ENCODE measurements around the gene FBXL16. TPM values are rescaled to one million over a fixed set of nuclear protein-coding genes. Genes with fewer than 3 reads are reported as not detected.
A peak's percentile ranks its signal among the peaks of the same experiment; 100 is the strongest.

The FBXL16 gene
- polyA plus RNA-seq, 1 donor (not counting 4 experiments of a cell fraction or from before 2014, with no cell fraction given), result 0.81 TPM

DNA sequence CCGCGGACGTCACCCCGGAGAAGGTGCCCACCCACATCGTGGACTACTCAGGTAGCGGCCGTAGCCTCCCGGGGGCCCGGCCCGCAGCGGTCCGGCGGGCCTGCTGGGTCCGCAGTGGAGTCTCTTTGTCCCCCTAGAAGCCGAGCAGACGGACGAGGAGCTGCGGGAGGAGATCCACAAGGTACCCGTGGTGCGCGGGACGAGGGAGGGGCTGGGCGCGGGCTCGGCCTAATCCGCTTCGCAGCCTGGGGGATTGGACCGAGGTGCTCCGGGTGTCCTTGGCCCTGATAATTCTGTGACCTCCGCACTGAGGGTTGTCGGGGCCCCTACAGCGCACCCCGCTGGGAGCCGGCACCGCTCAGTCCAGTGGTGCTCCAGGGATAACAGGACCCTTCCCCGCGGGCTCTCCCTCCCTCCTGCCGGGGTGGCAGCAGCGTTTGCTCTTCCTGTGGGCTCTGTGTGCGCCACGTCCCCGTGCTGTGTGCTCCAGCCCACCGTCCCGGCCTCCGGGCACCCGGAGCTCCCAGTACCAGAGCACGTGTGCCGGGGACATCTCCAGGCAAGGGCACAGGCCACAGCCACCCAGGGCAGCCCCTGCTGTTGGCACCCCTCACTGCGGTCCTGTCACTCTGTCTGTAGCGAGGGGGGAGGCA lies 37.0 kb downstream of the FBXL16 start:
- Histone ChIP-seq H3K9me3 (ENCODE audit: control insufficient read depth, low read depth, low read length) (no peaks in the 10 kb centered on the region), H4K20me1 (ENCODE audit: control insufficient read depth, extremely low read depth, insufficient read depth, low read length) (no peaks in the 10 kb centered on the region), H3K27me3 (ENCODE audit: control insufficient read depth, extremely low read depth, insufficient read depth, low read length) (no peaks in the 10 kb centered on the region), H3K36me3 (ENCODE audit: control insufficient read depth in 2 of 2, extremely low read depth in 1 of 2, insufficient read depth in 2 of 2, low read length in 2 of 2) (peaks cover 18 to 27% of the 10 kb centered on the region in 2 experiments), H3K79me2 (ENCODE audit: control insufficient read depth, insufficient read depth, low read length) (peaks cover 28% of the 10 kb centered on the region), H3K4me3 (ENCODE audit: control insufficient read depth in 2 of 3, extremely low read depth in 1 of 3, insufficient read depth in 2 of 3, low read depth in 1 of 3, low read length in 3 of 3) (peak overlapping the region; percentile 68 to 99 (median 85)), H3K9me1 (ENCODE audit: control insufficient read depth, extremely low read depth, insufficient read depth, low read length) (no peaks in the 10 kb centered on the region), H3K4me2 (ENCODE audit: control insufficient read depth, extremely low read depth, insufficient read depth, low read depth, low read length) (peak overlapping the region; percentile 83), H3K27ac (ENCODE audit: control insufficient read depth, insufficient read depth, low read length) (peak overlapping the region; percentile 58), H3K4me1 (ENCODE audit: control insufficient read depth, extremely low read depth, insufficient read depth, low read length) (peaks cover 10% of the 10 kb centered on the region), H2AFZ (ENCODE audit: control insufficient read depth, low read length) (no peak overlapping the region), H3K9ac (ENCODE audit: control insufficient read depth, extremely low read depth, insufficient read depth, low read length) (peak overlapping the region; percentile 81)
- dilution Hi-C loops (cut with MboI; ENCODE audit: extremely low pct_ligation_motif_present, low sequenced_read_pairs), result no loop called here
- FAIRE-seq (no peak), DNase-seq (ENCODE audit: low read depth, low spot score) (no peak)
- TF ChIP-seq EZH2 (IDR thresholded peaks at IDR 0.05; ENCODE audit: low read length) (no peak), CTCF (optimal IDR thresholded peaks at IDR 0.05 in 1 of 3, IDR thresholded peaks at IDR 0.05 in 1 of 3, conservative IDR thresholded peaks at IDR 0.05 in 1 of 3; ENCODE audit: extremely low read depth in 1 of 3, insufficient read depth in 2 of 3, low read length in 3 of 3) (no peak)

DNA sequence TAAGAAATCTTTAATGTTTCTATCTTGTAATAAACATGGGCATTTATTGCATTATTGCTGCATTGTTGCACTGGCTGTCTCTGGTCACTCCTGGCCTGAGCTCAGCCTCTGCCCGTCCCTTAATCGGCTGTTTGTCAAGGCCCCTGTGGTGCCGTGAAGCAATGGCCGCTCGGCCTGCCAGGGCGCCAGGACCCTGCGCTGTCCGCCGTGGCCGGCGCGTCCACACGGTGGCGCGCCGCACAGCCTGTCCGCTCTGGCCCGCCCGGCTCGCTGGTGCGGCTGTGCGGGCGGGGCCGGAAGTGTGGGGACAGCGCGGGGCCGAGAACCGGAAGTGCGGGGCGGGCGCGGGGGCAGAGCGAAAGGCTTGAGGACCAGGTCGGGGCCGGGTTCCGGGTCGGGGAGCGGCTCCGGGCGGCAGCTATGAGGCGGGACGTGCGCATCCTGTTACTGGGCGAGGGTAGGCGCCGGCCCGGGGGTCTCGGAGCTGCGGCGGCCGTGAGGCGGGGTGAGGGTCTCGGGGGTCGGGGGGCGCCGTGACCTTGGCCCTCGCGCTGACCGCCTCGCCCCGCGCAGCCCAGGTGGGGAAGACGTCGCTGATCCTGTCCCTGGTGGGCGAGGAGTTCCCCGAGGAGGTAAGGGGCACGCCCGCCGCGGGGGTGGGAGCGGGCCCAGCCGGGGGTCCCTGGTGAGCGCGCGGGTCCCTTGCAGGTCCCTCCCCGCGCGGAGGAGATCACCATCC lies 37.7 kb downstream of the FBXL16 start, which contains the start of gene RHOT2:
Gene RHOT2 (plus strand): TSS at position 353 of the 739 bp plus-strand sequence. CDS start 68 bp downstream, at position 421.
- DNase-seq (ENCODE audit: low read depth, low spot score), result no peak
- peak; percentile 56 for FAIRE-seq
- no peaks in the 10 kb centered on the region for H4K20me1 ChIP-seq (ENCODE audit: control insufficient read depth, extremely low read depth, insufficient read depth, low read length)
- peaks cover 28% of the 10 kb centered on the region for H3K79me2 ChIP-seq (ENCODE audit: control insufficient read depth, insufficient read depth, low read length)
- peak; percentile 53 to 91 (median 69) for TF ChIP-seq CTCF (optimal IDR thresholded peaks at IDR 0.05 in 1 of 3, IDR thresholded peaks at IDR 0.05 in 1 of 3, conservative IDR thresholded peaks at IDR 0.05 in 1 of 3; ENCODE audit: extremely low read depth in 1 of 3, insufficient read depth in 2 of 3, low read length in 3 of 3)
- no peak for TF ChIP-seq EZH2 (IDR thresholded peaks at IDR 0.05; ENCODE audit: low read length)
- H3K4me2 ChIP-seq (ENCODE audit: control insufficient read depth, extremely low read depth, insufficient read depth, low read depth, low read length), result peak within 1 kb of the TSS; percentile 83
- H3K4me3 ChIP-seq (ENCODE audit: control insufficient read depth in 2 of 3, extremely low read depth in 1 of 3, insufficient read depth in 2 of 3, low read depth in 1 of 3, low read length in 3 of 3), result peak within 1 kb of the TSS; percentile 68 to 99 (median 85)
- H3K27me3 ChIP-seq (ENCODE audit: control insufficient read depth, extremely low read depth, insufficient read depth, low read length), result no peaks in the 10 kb centered on the region
- peaks cover 10% of the 10 kb centered on the region for H3K4me1 ChIP-seq (ENCODE audit: control insufficient read depth, extremely low read depth, insufficient read depth, low read length)
- H3K9me1 ChIP-seq (ENCODE audit: control insufficient read depth, extremely low read depth, insufficient read depth, low read length), result no peaks in the 10 kb centered on the region
- H3K36me3 ChIP-seq (ENCODE audit: control insufficient read depth in 2 of 2, extremely low read depth in 1 of 2, insufficient read depth in 2 of 2, low read length in 2 of 2), result peaks cover 18 to 25% of the 10 kb centered on the region in 2 experiments
- peak within 1 kb of the TSS; percentile 92 for H2AFZ ChIP-seq (ENCODE audit: control insufficient read depth, low read length)
- dilution Hi-C loops (cut with MboI; ENCODE audit: extremely low pct_ligation_motif_present, low sequenced_read_pairs), result no loop called here
- peak within 1 kb of the TSS; percentile 81 for H3K9ac ChIP-seq (ENCODE audit: control insufficient read depth, extremely low read depth, insufficient read depth, low read length)
- peak within 1 kb of the TSS; percentile 58 for H3K27ac ChIP-seq (ENCODE audit: control insufficient read depth, insufficient read depth, low read length)
- H3K9me3 ChIP-seq (ENCODE audit: control insufficient read depth, low read depth, low read length), result no peaks in the 10 kb centered on the region

All from keratinocyte (primary cell).